HepG2 (cell line): ENCODE data around the gene SNAI3. TPM values are rescaled to one million over a fixed set of nuclear protein-coding genes. Genes with fewer than 3 reads are reported as not detected.

Source experiments
- E2F1 ChIP-seq: sonication (generic); formaldehyde crosslinking; IDR thresholded peaks from 2 replicates; pipeline ENCODE4 v1.5.0; 2020; ENCODE audit warnings: missing genetic modification reagents
- E2F2 ChIP-seq: sonication (generic); formaldehyde crosslinking; IDR thresholded peaks from 2 replicates; pipeline ENCODE4 v1.4.0; 2020; ENCODE audit warnings: missing genetic modification reagents, borderline replicate concordance
- HCFC1 ChIP-seq: fragments of 150-350 bp; IDR thresholded peaks from 2 replicates; pipeline ENCODE4 v1.6.1; 2014; ENCODE audit warnings: low read depth, low read length
- KLF15 ChIP-seq: sonication (generic); formaldehyde crosslinking; IDR thresholded peaks from 2 replicates; pipeline ENCODE4 v1.8.1; 2023; ENCODE audit warnings: borderline replicate concordance, mild to moderate bottlenecking, inconsistent platforms, missing genetic modification reagents, mixed read lengths
- MBNL3 ChIP-seq: fragments of 250-450 bp; sonication (Bioruptor Pico); conservative IDR thresholded peaks from 2 replicates; pipeline ENCODE4 v1.8.0; 2022; ENCODE audit warnings: mild to moderate bottlenecking, inconsistent platforms
- MXD1 ChIP-seq: sonication (generic); formaldehyde crosslinking; IDR thresholded peaks from 2 replicates; pipeline ENCODE4 v1.4.0; 2020; ENCODE audit warnings: mild to moderate bottlenecking, missing genetic modification reagents
- MZF1 ChIP-seq: sonication (generic); formaldehyde crosslinking; IDR thresholded peaks from 2 replicates; pipeline ENCODE4 v1.8.1; 2023; ENCODE audit warnings: mild to moderate bottlenecking, missing genetic modification reagents, borderline replicate concordance
- NPAS2 ChIP-seq: sonication (generic); formaldehyde crosslinking; IDR thresholded peaks from 2 replicates; pipeline ENCODE4 v1.8.0; 2022; ENCODE audit warnings: mild to moderate bottlenecking, missing genetic modification reagents, borderline replicate concordance
- PCBP2 ChIP-seq: fragments of 200-400 bp; formaldehyde crosslinking; optimal IDR thresholded peaks from 2 replicates; pipeline ENCODE3; 2018; ENCODE audit warnings: low read length, low read depth; ENCODE audit not compliant: poor library complexity, severe bottlenecking
- RBAK ChIP-seq: sonication (generic); formaldehyde crosslinking; IDR thresholded peaks from 2 replicates; pipeline ENCODE4 v1.5.1; 2020; ENCODE audit warnings: mild to moderate bottlenecking, missing genetic modification reagents
- SCMH1 ChIP-seq: sonication (generic); formaldehyde crosslinking; IDR thresholded peaks from 2 replicates; pipeline ENCODE4 v1.9.0; 2021; ENCODE audit warnings: missing genetic modification reagents, mild to moderate bottlenecking, borderline replicate concordance
- SP4 ChIP-seq: sonication (generic); formaldehyde crosslinking; IDR thresholded peaks from 2 replicates; pipeline ENCODE4 v1.8.1; 2023; ENCODE audit warnings: mild to moderate bottlenecking, missing genetic modification reagents
- SYNCRIP ChIP-seq: fragments of 200-400 bp; formaldehyde crosslinking; IDR thresholded peaks from 2 replicates; pipeline ENCODE4 v1.6.1; 2018; ENCODE audit warnings: mild to moderate bottlenecking, low read depth, low read length; ENCODE audit not compliant: insufficient read depth
- ZBTB20 ChIP-seq: sonication (generic); formaldehyde crosslinking; IDR thresholded peaks from 2 replicates; pipeline ENCODE4 v1.8.1; 2023; ENCODE audit warnings: missing genetic modification reagents, low read depth, mild to moderate bottlenecking, borderline replicate concordance
- ZFP1 ChIP-seq: IDR thresholded peaks from 2 replicates; pipeline ENCODE4 v1.6.1; 2016
- ZKSCAN5 ChIP-seq: sonication (generic); formaldehyde crosslinking; IDR thresholded peaks from 2 replicates; pipeline ENCODE4 v1.5.1; 2020; ENCODE audit warnings: mild to moderate bottlenecking, missing genetic modification reagents
- ZNF101 ChIP-seq: sonication (generic); formaldehyde crosslinking; IDR thresholded peaks from 2 replicates; pipeline ENCODE4 v1.4.0; 2020; ENCODE audit warnings: mild to moderate bottlenecking, low read depth, missing genetic modification reagents, borderline replicate concordance
- ZNF225 ChIP-seq: sonication (generic); formaldehyde crosslinking; IDR thresholded peaks from 2 replicates; pipeline ENCODE4 v1.4.0; 2020; ENCODE audit warnings: mild to moderate bottlenecking, missing genetic modification reagents
- ZNF30 ChIP-seq: sonication (generic); formaldehyde crosslinking; IDR thresholded peaks from 2 replicates; pipeline ENCODE4 v1.5.0; 2020; ENCODE audit warnings: mild to moderate bottlenecking, missing genetic modification reagents
- ZNF350 ChIP-seq: sonication (generic); formaldehyde crosslinking; IDR thresholded peaks from 2 replicates; pipeline ENCODE4 v1.4.0; 2020; ENCODE audit warnings: mild to moderate bottlenecking, low read depth, missing genetic modification reagents, borderline replicate concordance
- polyA plus RNA-seq, 8 experiments: library from polyadenylated mRNA; depleted of rRNA in 3 of 8; stranded (reverse) in 7 of 8; unstranded in 1 of 8; fragments of >200 nt; fragmentation: Illumina TruSeq in 4 of 8; extraction: Trizol in 4 of 8; gene quantifications; 2 replicates each; pipeline versions ENCODE4 v1.2.1 to v1.2.3, GENCODE V29; 2011 to 2016; ENCODE audit warnings: low read depth in 4 of 8, missing spikeins in 1 of 8, mixed read lengths in 1 of 8; ENCODE audit not compliant: insufficient read depth in 1 of 8
- total RNA-seq, 5 experiments: library from RNA; depleted of rRNA; stranded (reverse); fragments of >200 nt; fragmentation: Illumina TruSeq; extraction: Trizol; gene quantifications; 2 replicates each; pipeline ENCODE4 v1.2.3, GENCODE V29; 2016; ENCODE audit warnings: low read depth in 1 of 5
- TF ChIP-seq, protein P1 (sequence below): conservative IDR thresholded peaks from 2 replicates; pipeline ENCODE4 v1.6.1; 2018; ENCODE audit warnings: missing genetic modification reagents
- TF ChIP-seq, protein P2 (sequence below): sonication (generic); formaldehyde crosslinking; IDR thresholded peaks from 2 replicates; pipeline ENCODE4 v1.5.0; 2020; ENCODE audit warnings: missing genetic modification reagents
- TF ChIP-seq, protein P3 (sequence below): sonication (generic); formaldehyde crosslinking; IDR thresholded peaks from 2 replicates; pipeline ENCODE4 v1.8.0; 2022; ENCODE audit warnings: mild to moderate bottlenecking, missing genetic modification reagents; ENCODE audit not compliant: insufficient replicate concordance

SNAI3 gene
- total and polyA plus RNA-seq, 2 of the 13 experiments (the other 11 are each of a cell fraction or from before 2014, with no cell fraction given), result 0.09 to 0.18 TPM

DNA sequence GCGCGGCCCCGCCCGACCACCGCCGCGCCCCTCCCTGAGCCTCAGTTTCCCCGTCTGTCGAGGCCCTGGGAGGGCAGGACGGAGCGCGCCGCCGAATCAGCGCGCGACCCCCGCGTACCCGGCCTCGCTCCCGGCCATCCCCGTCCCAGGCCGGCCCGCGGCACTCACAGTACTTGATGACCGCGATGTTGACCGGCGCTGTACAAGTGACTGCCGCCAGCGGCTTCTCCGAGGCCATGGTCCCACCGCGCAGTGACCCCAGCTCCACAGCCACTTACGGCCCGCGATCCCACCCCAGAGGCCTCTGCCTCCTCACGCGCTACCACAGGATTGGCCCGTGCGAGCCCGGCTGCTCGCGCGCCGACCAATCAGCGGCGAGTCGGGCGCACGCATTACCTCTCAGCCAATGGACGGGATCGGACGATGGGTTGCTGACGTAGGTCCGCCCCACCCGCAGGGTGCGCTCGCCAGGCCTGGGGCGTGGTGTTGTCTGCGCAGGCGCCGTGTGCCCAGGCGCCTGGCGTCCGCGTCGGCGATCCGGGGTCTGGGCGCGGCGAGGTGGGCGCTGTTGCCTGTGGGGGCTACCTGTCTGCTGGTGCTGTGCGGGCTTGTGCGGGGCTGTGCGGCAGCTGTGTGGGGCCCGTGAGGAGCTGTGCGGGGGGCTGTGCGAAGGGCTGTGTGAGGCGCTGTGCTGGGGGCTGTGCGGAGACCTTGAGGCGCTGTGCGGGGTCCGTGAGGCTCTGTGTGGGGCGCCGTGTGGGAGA, 23.3 kb downstream of the SNAI3 start, which contains the start of gene MVD (continued):
- peak; percentile 90 for TF ChIP-seq ZNF350 (CRISPR knock-in tag)
- TF ChIP-seq ZNF225, result peak; percentile 88; the same call in 1 of the 2 replicates
- TF ChIP-seq ZNF101 (CRISPR knock-in tag), result no peak
- no peak for TF ChIP-seq NPAS2 (CRISPR knock-in tag)
- no peak for TF ChIP-seq ZFP1 (CRISPR knock-in tag)
- peak; percentile 96 for TF ChIP-seq SP4 (CRISPR knock-in tag)
- TF ChIP-seq, protein P1, sequence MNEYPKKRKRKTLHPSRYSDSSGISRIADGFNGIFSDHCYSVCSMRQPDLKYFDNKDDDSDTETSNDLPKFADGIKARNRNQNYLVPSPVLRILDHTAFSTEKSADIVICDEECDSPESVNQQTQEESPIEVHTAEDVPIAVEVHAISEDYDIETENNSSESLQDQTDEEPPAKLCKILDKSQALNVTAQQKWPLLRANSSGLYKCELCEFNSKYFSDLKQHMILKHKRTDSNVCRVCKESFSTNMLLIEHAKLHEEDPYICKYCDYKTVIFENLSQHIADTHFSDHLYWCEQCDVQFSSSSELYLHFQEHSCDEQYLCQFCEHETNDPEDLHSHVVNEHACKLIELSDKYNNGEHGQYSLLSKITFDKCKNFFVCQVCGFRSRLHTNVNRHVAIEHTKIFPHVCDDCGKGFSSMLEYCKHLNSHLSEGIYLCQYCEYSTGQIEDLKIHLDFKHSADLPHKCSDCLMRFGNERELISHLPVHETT, result peak; percentile 56
- TF ChIP-seq HCFC1, result peak; percentile 33; the same call in 1 of the 2 replicates
- no peak for TF ChIP-seq SCMH1 (CRISPR knock-in tag)
- no peak for TF ChIP-seq PCBP2
- 0 out of 2 replicates have a peak, but pooled peaks have one; percentile 23 for TF ChIP-seq KLF15
- no peak for TF ChIP-seq SYNCRIP
- peak; percentile 94 for TF ChIP-seq E2F2 (CRISPR knock-in tag)
- TF ChIP-seq, protein P2, sequence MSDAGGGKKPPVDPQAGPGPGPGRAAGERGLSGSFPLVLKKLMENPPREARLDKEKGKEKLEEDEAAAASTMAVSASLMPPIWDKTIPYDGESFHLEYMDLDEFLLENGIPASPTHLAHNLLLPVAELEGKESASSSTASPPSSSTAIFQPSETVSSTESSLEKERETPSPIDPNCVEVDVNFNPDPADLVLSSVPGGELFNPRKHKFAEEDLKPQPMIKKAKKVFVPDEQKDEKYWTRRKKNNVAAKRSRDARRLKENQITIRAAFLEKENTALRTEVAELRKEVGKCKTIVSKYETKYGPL (CRISPR knock-in tag), result peak; percentile 58; the same call in 1 of the 2 replicates
- TF ChIP-seq MZF1 (CRISPR knock-in tag), result no peak
- peak; percentile 84; the same call in 1 of the 2 replicates for TF ChIP-seq ZNF30 (CRISPR knock-in tag)
- TF ChIP-seq E2F1 (CRISPR knock-in tag), result peak; percentile 77
- TF ChIP-seq RBAK (CRISPR knock-in tag), result peak; percentile 55; the same call in 1 of the 2 replicates
- TF ChIP-seq, protein P3, sequence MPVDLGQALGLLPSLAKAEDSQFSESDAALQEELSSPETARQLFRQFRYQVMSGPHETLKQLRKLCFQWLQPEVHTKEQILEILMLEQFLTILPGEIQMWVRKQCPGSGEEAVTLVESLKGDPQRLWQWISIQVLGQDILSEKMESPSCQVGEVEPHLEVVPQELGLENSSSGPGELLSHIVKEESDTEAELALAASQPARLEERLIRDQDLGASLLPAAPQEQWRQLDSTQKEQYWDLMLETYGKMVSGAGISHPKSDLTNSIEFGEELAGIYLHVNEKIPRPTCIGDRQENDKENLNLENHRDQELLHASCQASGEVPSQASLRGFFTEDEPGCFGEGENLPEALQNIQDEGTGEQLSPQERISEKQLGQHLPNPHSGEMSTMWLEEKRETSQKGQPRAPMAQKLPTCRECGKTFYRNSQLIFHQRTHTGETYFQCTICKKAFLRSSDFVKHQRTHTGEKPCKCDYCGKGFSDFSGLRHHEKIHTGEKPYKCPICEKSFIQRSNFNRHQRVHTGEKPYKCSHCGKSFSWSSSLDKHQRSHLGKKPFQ (CRISPR knock-in tag), result peak; percentile 76
- TF ChIP-seq MBNL3 (CRISPR knock-in tag), result no peak
- no peak for TF ChIP-seq ZKSCAN5 (CRISPR knock-in tag)
- peak; percentile 83 for TF ChIP-seq MXD1 (CRISPR knock-in tag)
- TF ChIP-seq ZBTB20, result no peak
